Measurements from ENCODE around the gene SFR1.

SFR1 gene

GRCh38 chr10:104122225-104123107, 495 bp downstream of the SFR1 start:
- Mint-ChIP-seq H3K27me3 (no peaks in the 10 kb centered on the region), H3K4me1 (ENCODE audit: low read depth) (peaks cover 46% of the 10 kb centered on the region), H3K4me3 (peak overlapping the region; percentile 92), H3K36me3 (ENCODE audit: low read depth) (peaks cover 44% of the 10 kb centered on the region), H3K27ac (peak overlapping the region; percentile 99), H3K9me3 (no peaks in the 10 kb centered on the region)
- DNase-seq = no peak

- Mint-ChIP-seq H3K4me1 (ENCODE audit: low read depth) (peaks cover 39% of the 10 kb centered on the region), H3K4me3 (peak overlapping the region; percentile 92), H3K27ac (peak overlapping the region; percentile 74), H3K9me3 (no peaks in the 10 kb centered on the region), H3K36me3 (ENCODE audit: low read depth) (peaks cover 44% of the 10 kb centered on the region), H3K27me3 (no peaks in the 10 kb centered on the region)
- DNase-seq = no peak
These were observed 1.4 kb downstream of the SFR1 start for GRCh38 chr10:104123397-104123796.

- no peaks in the 10 kb centered on the region for H3K9me3 Mint-ChIP-seq
These were observed 5.4 kb downstream of the SFR1 start for GRCh38 chr10:104127411-104127810.

GRCh38 chr10:104128214-104128613, 6.2 kb downstream of the SFR1 start:
- H3K27me3 Mint-ChIP-seq = peaks cover 9% of the 10 kb centered on the region
- no peak overlapping the region for H3K4me3 Mint-ChIP-seq
- no peak overlapping the region for H3K27ac Mint-ChIP-seq
- DNase-seq = no peak
- peaks cover 15% of the 10 kb centered on the region for H3K4me1 Mint-ChIP-seq (ENCODE audit: low read depth)
- H3K9me3 Mint-ChIP-seq = no peaks in the 10 kb centered on the region
- H3K36me3 Mint-ChIP-seq (ENCODE audit: low read depth) = peaks cover 32% of the 10 kb centered on the region

More at GRCh38 chr10:104127411-104127810, 5.4 kb downstream of the SFR1 start:
- Mint-ChIP-seq H3K4me3 (no peak overlapping the region), H3K27me3 (peaks cover 3% of the 10 kb centered on the region), H3K36me3 (ENCODE audit: low read depth) (peaks cover 36% of the 10 kb centered on the region), H3K4me1 (ENCODE audit: low read depth) (peaks cover 22% of the 10 kb centered on the region), H3K27ac (peak overlapping the region; percentile 75)
- no peak for DNase-seq

GRCh38 chr10:104130041-104130440, 8.1 kb downstream of the SFR1 start:
- no peak for DNase-seq
- Mint-ChIP-seq H3K27me3 (peaks cover 20% of the 10 kb centered on the region), H3K27ac (no peak overlapping the region), H3K4me1 (ENCODE audit: low read depth) (peaks cover 6% of the 10 kb centered on the region), H3K36me3 (ENCODE audit: low read depth) (peaks cover 20% of the 10 kb centered on the region), H3K4me3 (no peak overlapping the region), H3K9me3 (no peaks in the 10 kb centered on the region)

GRCh38 chr10:104138131-104138530, 16.2 kb downstream of the SFR1 start:
- no peak for DNase-seq
- Mint-ChIP-seq H3K36me3 (ENCODE audit: low read depth) (no peaks in the 10 kb centered on the region), H3K4me3 (no peak overlapping the region), H3K27me3 (peaks cover 15% of the 10 kb centered on the region), H3K4me1 (ENCODE audit: low read depth) (no peaks in the 10 kb centered on the region), H3K27ac (no peak overlapping the region), H3K9me3 (no peaks in the 10 kb centered on the region)

GRCh38 chr10:104139221-104139620, 17.2 kb downstream of the SFR1 start:
- no peak for DNase-seq
- Mint-ChIP-seq H3K9me3 (no peaks in the 10 kb centered on the region), H3K4me3 (no peak overlapping the region), H3K27ac (no peak overlapping the region), H3K4me1 (ENCODE audit: low read depth) (no peaks in the 10 kb centered on the region), H3K27me3 (peaks cover 16% of the 10 kb centered on the region), H3K36me3 (ENCODE audit: low read depth) (no peaks in the 10 kb centered on the region)

GRCh38 chr10:104142081-104142480, 20.1 kb downstream of the SFR1 start:
- H3K9me3 Mint-ChIP-seq = no peaks in the 10 kb centered on the region
- H3K36me3 Mint-ChIP-seq (ENCODE audit: low read depth) = no peaks in the 10 kb centered on the region
- H3K27me3 Mint-ChIP-seq = peaks cover 17% of the 10 kb centered on the region
- no peak overlapping the region for H3K4me3 Mint-ChIP-seq
- H3K27ac Mint-ChIP-seq = no peak overlapping the region
- no peak for DNase-seq
- no peaks in the 10 kb centered on the region for H3K4me1 Mint-ChIP-seq (ENCODE audit: low read depth)

GRCh38 chr10:104143829-104144228, 21.9 kb downstream of the SFR1 start:
- Mint-ChIP-seq H3K27ac (no peak overlapping the region), H3K27me3 (peaks cover 17% of the 10 kb centered on the region), H3K4me1 (ENCODE audit: low read depth) (no peaks in the 10 kb centered on the region), H3K36me3 (ENCODE audit: low read depth) (no peaks in the 10 kb centered on the region), H3K9me3 (no peaks in the 10 kb centered on the region), H3K4me3 (no peak overlapping the region)
- DNase-seq = no peak

GRCh38 chr10:104144931-104145330, 23.0 kb downstream of the SFR1 start:
- Mint-ChIP-seq H3K9me3 (no peaks in the 10 kb centered on the region), H3K4me3 (no peak overlapping the region), H3K27me3 (peaks cover 21% of the 10 kb centered on the region), H3K27ac (no peak overlapping the region), H3K36me3 (ENCODE audit: low read depth) (no peaks in the 10 kb centered on the region), H3K4me1 (ENCODE audit: low read depth) (no peaks in the 10 kb centered on the region)
- DNase-seq = no peak

- Mint-ChIP-seq H3K4me3 (no peak overlapping the region), H3K4me1 (ENCODE audit: low read depth) (no peaks in the 10 kb centered on the region), H3K27ac (no peak overlapping the region), H3K36me3 (ENCODE audit: low read depth) (no peaks in the 10 kb centered on the region), H3K27me3 (peaks cover 24% of the 10 kb centered on the region), H3K9me3 (peaks cover 9% of the 10 kb centered on the region)
- DNase-seq = no peak
These were observed 24.9 kb downstream of the SFR1 start for GRCh38 chr10:104146882-104147281.

GRCh38 chr10:104150139-104150538, 28.2 kb downstream of the SFR1 start:
- H3K9me3 Mint-ChIP-seq = peaks cover 17% of the 10 kb centered on the region
- H3K4me3 Mint-ChIP-seq = no peak overlapping the region
- no peak overlapping the region for H3K27ac Mint-ChIP-seq
- DNase-seq = no peak
- H3K4me1 Mint-ChIP-seq (ENCODE audit: low read depth) = no peaks in the 10 kb centered on the region
- peaks cover 2% of the 10 kb centered on the region for H3K36me3 Mint-ChIP-seq (ENCODE audit: low read depth)
- H3K27me3 Mint-ChIP-seq = peaks cover 14% of the 10 kb centered on the region

GRCh38 chr10:104151737-104152136, 29.8 kb downstream of the SFR1 start:
- H3K27me3 Mint-ChIP-seq = peaks cover 23% of the 10 kb centered on the region
- H3K9me3 Mint-ChIP-seq = peaks cover 17% of the 10 kb centered on the region
- no peaks in the 10 kb centered on the region for H3K4me1 Mint-ChIP-seq (ENCODE audit: low read depth)
- H3K4me3 Mint-ChIP-seq = no peak overlapping the region
- H3K36me3 Mint-ChIP-seq (ENCODE audit: low read depth) = peaks cover 2% of the 10 kb centered on the region
- DNase-seq = no peak
- H3K27ac Mint-ChIP-seq = no peak overlapping the region

- peaks cover 13% of the 10 kb centered on the region for H3K27me3 Mint-ChIP-seq
- H3K36me3 Mint-ChIP-seq (ENCODE audit: low read depth) = peaks cover 2% of the 10 kb centered on the region
- peaks cover 17% of the 10 kb centered on the region for H3K9me3 Mint-ChIP-seq
- H3K4me3 Mint-ChIP-seq = no peak overlapping the region
- DNase-seq = no peak
- H3K4me1 Mint-ChIP-seq (ENCODE audit: low read depth) = no peaks in the 10 kb centered on the region
- H3K27ac Mint-ChIP-seq = no peak overlapping the region
These were observed 33.6 kb downstream of the SFR1 start for GRCh38 chr10:104155591-104155990.

- Mint-ChIP-seq H3K36me3 (ENCODE audit: low read depth) (no peaks in the 10 kb centered on the region), H3K27me3 (peaks cover under 1% of the 10 kb centered on the region), H3K4me1 (ENCODE audit: low read depth) (peaks cover 17% of the 10 kb centered on the region), H3K27ac (no peak overlapping the region), H3K4me3 (no peak overlapping the region), H3K9me3 (peaks cover 9% of the 10 kb centered on the region)
- DNase-seq = no peak
These were observed 48.8 kb downstream of the SFR1 start for GRCh38 chr10:104170610-104171254.
